ENCODE measurements around the gene FKBP11. TPM values are rescaled to one million over a fixed set of nuclear protein-coding genes. Genes with fewer than 3 reads are reported as not detected.

Gene FKBP11
- total and polyA plus RNA-seq, 2 of the 8 experiments (the other 6 are each of a cell fraction or from before 2014, with no cell fraction given), result 45.7 to 65.1 TPM

Small RNAs within 50 kb of the gene (small RNA-seq; reads per million reads assigned to genes)
- gene AC073610.1 (ENCODE audit: insufficient read depth) (not detected), gene RNU6-600P (ENCODE audit: insufficient read depth) (not detected)

Other genes starting within 250 kb of the FKBP11 start
- gene KANSL2, start 243.3 kb downstream of the FKBP11 start, total RNA-seq (2021; fragmentation: NEBNext Ultra II Directional; extraction: Animal tissue kit (Norgen Biotek cat#: 25700)), result 46.1 and 48.4 TPM in 2 replicates
- 48.3 and 50.7 TPM in 2 replicates for gene KANSL2, start 243.3 kb downstream of the FKBP11 start, polyA plus RNA-seq (2011; rRNA removed)
- gene CCNT1, start 208.8 kb downstream of the FKBP11 start, total RNA-seq (2021; fragmentation: NEBNext Ultra II Directional; extraction: Animal tissue kit (Norgen Biotek cat#: 25700)), result 44.3 and 45.9 TPM in 2 replicates
- 10.8 and 13.2 TPM in 2 replicates for gene CCNT1, start 208.8 kb downstream of the FKBP11 start, polyA plus RNA-seq (2011; rRNA removed)
- 11.7 and 15.6 TPM in 2 replicates for gene ADCY6, start 136.4 kb downstream of the FKBP11 start, total RNA-seq (2021; fragmentation: NEBNext Ultra II Directional; extraction: Animal tissue kit (Norgen Biotek cat#: 25700))
- gene ADCY6, start 136.4 kb downstream of the FKBP11 start, polyA plus RNA-seq (2011; rRNA removed), result 17.5 and 19.7 TPM in 2 replicates
- 12.5 and 16.9 TPM in 2 replicates for gene CACNB3, start 107.0 kb downstream of the FKBP11 start, total RNA-seq (2021; fragmentation: NEBNext Ultra II Directional; extraction: Animal tissue kit (Norgen Biotek cat#: 25700))
- gene CACNB3, start 107.0 kb downstream of the FKBP11 start, polyA plus RNA-seq (2011; rRNA removed), result 16.0 and 18.4 TPM in 2 replicates
- 98.1 and 107 TPM in 2 replicates for gene DDX23, start 73.3 kb downstream of the FKBP11 start, total RNA-seq (2021; fragmentation: NEBNext Ultra II Directional; extraction: Animal tissue kit (Norgen Biotek cat#: 25700))
- gene DDX23, start 73.3 kb downstream of the FKBP11 start, polyA plus RNA-seq (2011; rRNA removed), result 43.4 and 43.5 TPM in 2 replicates
- 15.8 and 16.2 TPM in 2 replicates for gene RND1, start 59.6 kb downstream of the FKBP11 start, total RNA-seq (2021; fragmentation: NEBNext Ultra II Directional; extraction: Animal tissue kit (Norgen Biotek cat#: 25700))
- 17.1 and 17.8 TPM in 2 replicates for gene RND1, start 59.6 kb downstream of the FKBP11 start, polyA plus RNA-seq (2011; rRNA removed)
- gene ARF3, start 32.0 kb upstream of the FKBP11 start, total RNA-seq (2021; fragmentation: NEBNext Ultra II Directional; extraction: Animal tissue kit (Norgen Biotek cat#: 25700)), result 250 and 251 TPM in 2 replicates
- gene ARF3, start 32.0 kb upstream of the FKBP11 start, polyA plus RNA-seq (2011; rRNA removed), result 231 and 262 TPM in 2 replicates
- gene WNT10B, start 46.2 kb upstream of the FKBP11 start, total RNA-seq (2021; fragmentation: NEBNext Ultra II Directional; extraction: Animal tissue kit (Norgen Biotek cat#: 25700)), result 0.25 and 0.26 TPM in 2 replicates
- 1.8 and 1.9 TPM in 2 replicates for gene WNT10B, start 46.2 kb upstream of the FKBP11 start, polyA plus RNA-seq (2011; rRNA removed)
- not detected in 2 replicates for gene WNT1, start 52.8 kb upstream of the FKBP11 start, total RNA-seq (2021; fragmentation: NEBNext Ultra II Directional; extraction: Animal tissue kit (Norgen Biotek cat#: 25700))
- not detected in 2 replicates for gene WNT1, start 52.8 kb upstream of the FKBP11 start, polyA plus RNA-seq (2011; rRNA removed)
- 0.21 and 0.30 TPM in 2 replicates for gene DDN, start 73.9 kb upstream of the FKBP11 start, total RNA-seq (2021; fragmentation: NEBNext Ultra II Directional; extraction: Animal tissue kit (Norgen Biotek cat#: 25700))
- gene DDN, start 73.9 kb upstream of the FKBP11 start, polyA plus RNA-seq (2011; rRNA removed), result 0.14 and 0.20 TPM in 2 replicates
- 36.3 and 38.6 TPM in 2 replicates for gene PRKAG1, start 93.3 kb upstream of the FKBP11 start, total RNA-seq (2021; fragmentation: NEBNext Ultra II Directional; extraction: Animal tissue kit (Norgen Biotek cat#: 25700))
- 32.3 and 57.5 TPM in 2 replicates for gene PRKAG1, start 93.3 kb upstream of the FKBP11 start, polyA plus RNA-seq (2011; rRNA removed)
- gene KMT2D, start 135.3 kb upstream of the FKBP11 start, total RNA-seq (2021; fragmentation: NEBNext Ultra II Directional; extraction: Animal tissue kit (Norgen Biotek cat#: 25700)), result 86.3 and 92.3 TPM in 2 replicates
- gene KMT2D, start 135.3 kb upstream of the FKBP11 start, polyA plus RNA-seq (2011; rRNA removed), result 9.1 and 15.7 TPM in 2 replicates
- gene RHEBL1, start 144.5 kb upstream of the FKBP11 start, total RNA-seq (2021; fragmentation: NEBNext Ultra II Directional; extraction: Animal tissue kit (Norgen Biotek cat#: 25700)), result 7.0 and 7.5 TPM in 2 replicates
- 8.1 and 9.4 TPM in 2 replicates for gene RHEBL1, start 144.5 kb upstream of the FKBP11 start, polyA plus RNA-seq (2011; rRNA removed)
- 0.11 and 0.13 TPM in 2 replicates for gene DHH, start 169.3 kb upstream of the FKBP11 start, total RNA-seq (2021; fragmentation: NEBNext Ultra II Directional; extraction: Animal tissue kit (Norgen Biotek cat#: 25700))
- gene DHH, start 169.3 kb upstream of the FKBP11 start, polyA plus RNA-seq (2011; rRNA removed), result 0.03 and 0.09 TPM in 2 replicates
- 47.7 and 49.6 TPM in 2 replicates for gene LMBR1L, start 185.4 kb upstream of the FKBP11 start, total RNA-seq (2021; fragmentation: NEBNext Ultra II Directional; extraction: Animal tissue kit (Norgen Biotek cat#: 25700))
- gene LMBR1L, start 185.4 kb upstream of the FKBP11 start, polyA plus RNA-seq (2011; rRNA removed), result 36.6 and 54.6 TPM in 2 replicates
- gene TUBA1B, start 205.9 kb upstream of the FKBP11 start, total RNA-seq (2021; fragmentation: NEBNext Ultra II Directional; extraction: Animal tissue kit (Norgen Biotek cat#: 25700)), result 2,092 and 2,144 TPM in 2 replicates
- 5,662 and 6,837 TPM in 2 replicates for gene TUBA1B, start 205.9 kb upstream of the FKBP11 start, polyA plus RNA-seq (2011; rRNA removed)

All from H1 (cell line).